Measurements from ENCODE around the gene AP4M1. TPM values are rescaled to one million over a fixed set of nuclear protein-coding genes. Genes with fewer than 3 reads are reported as not detected.
"Not testable (repeated sequence)": the region's sequence is repeated elsewhere in the genome, so short reads cannot be mapped to it uniquely, and the experiment has no call there.

Gene AP4M1
- total RNA-seq, 1 experiment from 2014 or later, result 29.6 TPM

DNA sequence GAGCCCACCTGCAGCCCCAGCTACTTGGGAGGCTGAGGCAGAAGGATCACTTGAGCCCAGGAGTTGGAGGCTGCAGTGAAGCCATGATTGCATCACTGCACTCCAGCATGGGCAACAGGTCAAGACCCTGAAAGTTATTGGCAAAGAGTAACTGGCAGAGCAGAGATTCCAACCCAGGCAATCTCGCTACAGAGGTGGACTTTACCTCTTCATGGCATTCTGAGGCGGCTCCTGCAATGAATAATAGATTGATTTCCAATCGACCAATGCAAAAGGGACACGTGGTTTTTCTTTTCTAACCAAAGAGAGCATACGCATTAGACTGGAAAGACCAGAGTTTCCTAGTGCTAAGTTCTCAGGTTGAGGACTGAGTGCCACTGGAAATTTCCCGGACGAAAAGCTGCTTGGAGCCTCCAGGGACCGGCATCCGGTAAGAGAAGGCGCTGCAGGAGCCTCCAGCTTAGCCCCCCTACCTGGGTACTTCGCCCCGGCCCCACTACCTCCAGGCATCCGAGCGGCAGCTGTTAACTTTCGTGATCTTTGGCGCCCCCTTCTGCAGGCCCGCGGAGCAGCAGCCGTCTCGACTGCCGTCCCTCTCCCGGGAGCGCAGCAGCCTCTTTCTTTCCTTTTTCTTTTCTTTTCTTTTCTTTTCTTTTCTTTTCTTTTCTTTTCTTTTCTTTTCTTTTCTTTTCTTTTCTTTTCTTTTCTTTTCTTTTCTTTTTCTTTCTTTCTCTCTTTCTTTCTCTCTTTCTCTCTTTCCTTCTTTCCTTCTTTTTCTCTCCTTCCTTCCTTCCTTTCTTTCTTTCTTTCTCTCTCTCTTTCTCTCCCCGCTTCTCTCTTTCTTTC, 29.4 kb downstream of the AP4M1 start:
- no peak for DNase-seq (ENCODE audit: low spot score)

DNA sequence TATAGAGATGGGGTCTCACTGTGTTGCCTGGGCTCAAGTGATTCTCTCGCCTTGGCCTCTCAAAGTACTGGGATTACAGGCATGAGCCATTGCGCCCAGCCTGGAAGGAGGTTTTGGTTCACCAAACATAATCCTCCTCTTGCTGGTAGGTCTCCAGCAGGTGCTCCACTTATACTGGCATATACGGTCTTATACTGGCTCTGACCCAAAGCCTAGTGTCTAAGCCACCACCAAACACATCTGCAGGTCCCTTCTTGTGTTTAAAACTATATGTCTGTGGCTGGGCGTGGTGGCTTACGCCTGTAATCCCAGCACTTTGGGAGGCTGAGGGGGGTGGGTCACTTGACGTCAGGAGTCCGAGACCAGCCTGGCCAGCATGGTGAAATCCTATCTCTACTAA, 30.7 kb downstream of the AP4M1 start:
- DNase-seq (ENCODE audit: low spot score), result no peak

DNA sequence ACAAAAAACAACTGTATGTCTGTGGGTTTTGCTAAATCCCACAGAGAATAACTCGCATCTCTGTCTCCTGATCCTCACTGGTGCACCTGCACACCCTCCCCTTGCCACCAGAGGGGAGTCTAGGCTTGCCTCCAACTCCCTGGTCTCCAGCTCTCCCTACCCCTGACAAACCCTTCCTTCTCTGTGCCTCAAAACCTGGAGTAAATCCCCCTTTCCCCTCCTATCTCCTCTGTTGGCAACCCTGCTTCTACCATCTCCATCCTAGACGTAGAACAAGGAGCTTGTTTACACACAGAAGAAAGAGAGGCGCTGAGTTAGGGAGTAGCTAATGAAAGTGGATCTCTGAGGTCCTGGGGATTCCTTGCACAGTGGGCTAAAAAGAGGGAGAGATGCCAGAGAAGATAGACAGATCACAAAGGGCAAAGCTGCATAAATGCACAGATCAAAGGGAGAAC, 31.3 kb downstream of the AP4M1 start:
- peak; percentile 67 for DNase-seq (ENCODE audit: low spot score)

DNA sequence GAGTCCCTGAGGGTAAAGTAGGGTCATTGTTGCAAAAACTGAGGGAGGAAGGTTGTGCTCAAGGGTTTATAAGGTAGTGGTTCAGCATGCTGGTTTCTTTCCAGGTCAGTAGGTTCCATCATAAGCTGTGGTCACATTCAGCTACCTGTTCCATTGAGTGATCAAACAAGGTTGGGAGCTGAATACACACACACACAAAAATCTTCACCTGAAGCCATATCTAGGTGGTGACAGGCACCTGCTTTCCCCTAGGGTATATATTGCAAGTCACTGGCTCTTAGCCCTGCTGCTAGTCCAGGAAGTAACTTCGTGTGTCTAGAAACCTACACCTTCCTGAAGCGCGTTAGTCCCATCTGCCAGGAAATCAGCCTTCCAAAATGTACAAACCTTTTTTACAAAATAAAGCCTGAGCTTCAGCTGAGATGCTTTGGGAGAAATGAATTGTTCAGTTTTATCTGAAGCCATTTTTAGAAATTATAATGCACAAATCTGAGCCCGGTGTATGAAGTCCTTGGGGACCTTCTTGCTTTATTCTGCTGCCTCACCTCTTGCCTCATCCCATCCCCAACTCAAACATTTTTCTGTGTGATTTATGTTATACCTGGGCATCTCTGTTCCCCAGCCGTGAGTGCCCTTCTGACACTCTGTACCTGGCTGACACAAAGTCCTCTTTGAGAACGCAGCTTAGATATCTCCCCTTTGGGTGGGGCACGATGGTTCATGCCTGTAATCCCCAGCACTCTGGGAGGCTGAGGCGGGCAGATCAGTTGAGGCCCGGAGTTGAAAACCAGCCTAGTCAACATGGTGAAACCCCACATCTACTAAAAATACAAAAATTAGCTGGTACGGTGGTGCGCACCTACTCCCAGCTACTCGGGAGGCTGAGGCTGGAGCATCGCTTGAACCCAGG, 36.7 kb downstream of the AP4M1 start:
- DNase-seq (ENCODE audit: low spot score), result no peak

DNA sequence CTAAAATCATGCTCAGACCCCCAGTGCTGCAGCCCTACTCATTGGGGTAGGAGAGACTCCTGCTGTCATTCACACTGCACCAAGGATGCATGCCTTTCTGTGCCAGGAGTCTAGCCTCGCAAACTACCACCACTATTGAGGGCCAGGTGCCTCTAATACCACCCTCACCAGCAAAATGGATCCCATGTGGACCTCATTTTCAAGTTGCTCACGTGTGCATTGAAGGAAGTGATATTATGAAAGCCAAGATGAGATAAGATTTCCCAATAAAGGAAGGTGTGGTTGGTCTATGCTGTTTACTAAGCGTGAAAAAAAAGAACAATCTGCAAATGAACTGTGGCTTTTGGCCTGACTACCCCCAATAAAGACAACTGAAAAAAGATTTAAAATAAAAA, 40.1 kb downstream of the AP4M1 start:
- no peak for DNase-seq (ENCODE audit: low spot score)

DNA sequence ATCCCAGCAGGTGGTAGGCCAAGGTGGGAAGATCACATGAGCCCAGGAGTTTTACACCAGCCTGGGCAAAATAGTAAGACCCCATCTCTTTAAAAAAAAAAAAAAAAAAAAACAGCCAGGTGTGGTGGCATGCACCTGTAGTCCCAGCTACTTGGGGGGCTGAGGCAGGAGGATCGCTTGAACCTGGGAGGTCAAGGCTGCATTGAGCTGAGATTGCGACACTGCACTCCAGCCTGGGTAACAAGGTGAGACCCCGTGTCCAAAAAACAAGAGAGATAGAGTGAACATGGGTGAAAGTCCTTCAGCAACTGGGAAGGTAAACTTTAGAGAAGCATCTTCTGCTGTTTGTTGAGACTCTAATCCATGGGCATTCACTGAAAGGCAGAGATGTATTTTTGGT, 41.0 kb downstream of the AP4M1 start:
- no peak for DNase-seq (ENCODE audit: low spot score)

DNA sequence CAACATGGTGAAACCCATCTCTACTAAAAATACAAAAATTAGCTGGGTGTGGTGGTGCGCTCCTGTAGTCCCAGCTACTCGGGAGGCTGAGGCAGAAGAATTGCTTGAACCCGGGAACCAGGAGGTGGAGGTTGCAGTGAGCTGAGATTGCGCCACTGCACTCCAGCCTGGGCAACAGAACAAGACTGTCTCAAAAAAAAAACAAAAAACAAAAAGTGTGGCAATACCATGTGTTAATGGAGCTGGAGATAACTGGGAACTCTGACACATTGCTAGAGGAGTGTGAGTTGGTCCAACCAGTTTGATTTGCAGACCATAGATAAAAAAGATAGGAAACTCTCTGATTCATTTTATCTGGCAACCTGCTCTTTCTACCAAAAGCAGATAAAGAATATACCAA, 44.9 kb downstream of the AP4M1 start:
- DNase-seq (ENCODE audit: low spot score), result not testable (repeated sequence)

DNA sequence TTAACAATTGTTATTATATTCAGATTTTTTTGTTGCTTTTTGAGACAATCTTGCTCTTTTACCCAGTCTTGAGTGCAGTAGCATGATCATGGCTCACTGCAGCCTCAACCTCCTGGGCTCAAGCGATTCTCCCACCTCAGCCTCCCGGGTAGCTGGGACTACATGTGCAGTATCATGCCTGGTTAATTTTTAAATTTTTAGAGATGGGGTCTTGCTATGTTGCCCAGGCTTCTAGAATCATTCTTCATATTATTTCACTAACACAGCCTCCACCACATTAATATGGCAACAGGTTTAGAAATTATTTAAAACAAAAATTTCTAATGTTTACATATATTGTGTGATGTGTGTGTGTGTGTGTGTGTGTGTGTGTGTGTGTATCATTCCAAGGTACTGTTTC, 45.8 kb downstream of the AP4M1 start:
- no peak for DNase-seq (ENCODE audit: low spot score)

DNA sequence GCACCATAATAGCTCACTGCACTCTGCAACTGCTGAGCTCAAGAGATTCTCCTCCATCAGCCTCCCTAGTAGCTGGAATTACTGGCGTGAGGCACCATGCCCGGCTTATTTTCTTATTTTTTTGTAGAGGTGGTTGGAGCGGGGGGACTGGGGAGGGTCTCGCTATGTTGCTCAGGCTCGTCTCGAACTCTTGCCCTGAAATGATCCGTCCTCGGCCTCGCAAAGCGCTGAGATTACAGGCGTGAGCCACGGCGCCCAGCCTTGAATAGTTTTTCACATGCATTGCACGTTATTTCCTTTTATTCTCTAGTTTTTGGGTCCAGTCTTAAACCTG, 46.7 kb downstream of the AP4M1 start:
- DNase-seq (ENCODE audit: low spot score), result no peak

DNA sequence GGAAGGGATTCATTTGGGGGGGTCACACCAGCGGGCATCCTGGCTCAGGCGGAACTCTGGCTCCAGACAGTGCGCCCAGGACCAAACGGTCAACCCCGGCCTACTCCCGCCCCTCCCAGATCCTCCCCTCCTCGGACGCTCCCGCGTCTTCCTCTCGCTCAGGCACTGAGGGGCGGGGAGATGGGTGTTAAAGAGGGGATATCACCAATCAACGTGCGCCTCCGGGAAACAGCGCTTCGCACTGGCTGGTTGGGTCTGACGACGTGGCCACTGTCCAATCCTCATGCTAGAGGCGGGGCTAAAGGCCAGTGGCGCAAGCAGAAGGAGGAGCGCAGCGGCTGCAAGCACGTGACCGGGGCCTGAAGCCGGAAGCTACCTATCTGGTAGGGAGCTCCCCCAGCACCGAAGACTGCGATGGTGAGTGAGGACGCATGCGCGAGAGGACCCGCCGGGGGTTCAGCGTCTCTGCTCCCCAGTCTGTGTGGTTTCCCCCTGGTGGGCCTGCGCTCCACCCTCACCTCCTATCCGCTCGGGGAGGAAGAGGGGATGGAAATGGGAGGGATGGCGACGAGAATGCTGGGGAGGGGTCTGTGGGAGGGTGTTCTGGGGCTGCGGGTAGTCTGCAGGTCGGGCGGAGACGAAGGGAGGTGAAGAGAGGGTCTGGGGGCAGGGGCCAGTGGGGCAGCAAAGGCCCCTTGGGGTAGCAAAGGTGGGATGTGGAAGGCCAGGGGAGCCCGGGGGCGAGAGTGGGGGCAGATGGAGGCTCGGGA, 47.3 kb downstream of the AP4M1 start, which contains the start of gene LAMTOR4:
Gene LAMTOR4 (plus strand): TSS at position 360 of the 770 bp plus-strand sequence. CDS start 55 bp downstream, at position 415.
- DNase-seq (ENCODE audit: low spot score), result peak; percentile 100

DNA sequence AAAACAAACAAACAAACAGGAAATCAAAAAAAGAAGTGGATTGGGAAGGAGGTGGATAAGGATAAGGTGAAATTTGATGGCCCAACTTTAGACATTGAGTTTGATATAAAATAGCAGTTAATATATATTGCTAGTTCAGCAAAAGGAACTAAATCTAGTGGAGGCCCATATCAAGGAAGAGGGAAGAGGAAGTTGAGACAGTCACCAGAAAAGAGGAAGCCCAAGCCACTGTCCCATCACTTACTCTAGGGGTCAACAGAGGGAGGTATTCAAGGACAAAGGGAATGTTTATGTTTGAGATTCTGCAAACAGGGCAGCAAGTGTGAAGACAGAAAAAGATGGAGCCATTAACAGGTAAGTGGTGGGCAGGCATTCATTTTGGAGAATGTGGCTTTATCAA, 51.0 kb downstream of the AP4M1 start:
- DNase-seq (ENCODE audit: low spot score), result no peak

DNA sequence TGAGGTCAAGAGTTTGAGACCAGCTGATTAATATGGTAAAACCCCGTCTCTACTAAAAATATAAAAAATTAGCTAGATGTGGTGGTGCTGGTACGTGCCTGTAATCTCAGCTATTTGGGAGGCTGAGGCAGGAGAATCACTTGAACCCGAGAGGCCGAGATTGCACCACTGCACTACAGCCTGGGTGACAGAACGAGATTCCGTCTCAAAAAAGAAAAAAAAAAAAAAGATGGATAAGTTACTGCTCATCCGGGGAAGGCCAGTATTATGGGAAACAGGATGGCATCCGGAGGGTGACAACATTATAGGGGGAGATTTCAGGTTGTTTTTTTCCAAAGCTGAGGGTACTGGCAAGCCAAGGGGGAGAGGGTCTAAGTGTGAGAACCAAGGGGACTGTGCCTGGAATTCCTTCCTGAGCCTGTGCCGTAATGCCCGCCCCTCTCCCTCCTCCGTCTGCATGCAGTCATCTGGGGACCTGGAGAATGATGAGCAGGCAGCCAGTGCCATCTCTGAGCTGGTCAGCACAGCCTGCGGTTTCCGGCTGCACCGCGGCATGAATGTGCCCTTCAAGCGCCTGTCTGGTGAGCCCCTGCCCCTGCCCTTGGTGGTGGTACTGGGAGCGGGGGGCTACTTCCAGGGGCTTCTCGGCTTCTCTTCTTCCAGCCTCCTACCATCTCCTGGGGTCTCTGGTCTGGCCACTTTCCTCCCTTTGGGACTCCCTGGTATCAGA, 51.7 kb downstream of the AP4M1 start:
- DNase-seq (ENCODE audit: low spot score), result no peak

DNA sequence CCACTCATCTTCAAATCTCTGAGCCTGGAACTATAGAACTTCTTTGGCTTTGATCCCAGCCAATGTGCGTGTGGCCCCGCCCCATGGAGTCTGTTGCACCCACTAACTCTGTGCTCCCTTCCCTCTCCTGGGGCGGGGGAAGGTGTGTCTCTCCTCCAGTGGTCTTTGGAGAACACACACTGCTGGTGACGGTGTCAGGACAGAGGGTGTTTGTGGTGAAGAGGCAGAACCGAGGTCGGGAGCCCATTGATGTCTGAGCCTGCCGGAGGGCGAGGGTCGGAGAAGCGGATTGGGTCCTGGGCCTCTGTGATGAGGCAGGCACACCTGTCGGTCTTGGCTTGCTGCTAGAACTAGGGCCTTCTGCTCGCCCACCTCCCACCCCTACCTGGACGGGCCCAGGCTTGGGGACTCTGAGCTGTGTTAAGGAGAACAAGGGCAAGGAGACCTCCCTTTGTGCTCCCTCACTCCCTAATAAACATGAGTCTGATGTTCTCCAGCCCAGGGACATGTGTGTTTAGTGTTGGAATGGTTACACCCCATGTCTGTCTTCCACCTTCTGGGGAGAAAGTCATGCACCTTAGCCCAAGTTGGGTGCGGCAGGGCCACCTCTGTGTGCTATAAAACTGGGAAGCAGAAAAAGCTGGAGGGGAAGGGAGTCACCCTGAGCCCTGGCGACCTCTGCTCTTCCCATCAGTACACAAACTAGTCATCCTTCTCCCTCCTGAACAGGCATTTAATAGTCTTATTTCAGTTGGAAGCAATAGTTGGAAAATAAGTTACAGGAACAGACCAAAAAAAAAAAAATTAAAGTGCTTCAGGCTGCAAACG, 52.5 kb downstream of the AP4M1 start:
- DNase-seq (ENCODE audit: low spot score), result no peak

DNA sequence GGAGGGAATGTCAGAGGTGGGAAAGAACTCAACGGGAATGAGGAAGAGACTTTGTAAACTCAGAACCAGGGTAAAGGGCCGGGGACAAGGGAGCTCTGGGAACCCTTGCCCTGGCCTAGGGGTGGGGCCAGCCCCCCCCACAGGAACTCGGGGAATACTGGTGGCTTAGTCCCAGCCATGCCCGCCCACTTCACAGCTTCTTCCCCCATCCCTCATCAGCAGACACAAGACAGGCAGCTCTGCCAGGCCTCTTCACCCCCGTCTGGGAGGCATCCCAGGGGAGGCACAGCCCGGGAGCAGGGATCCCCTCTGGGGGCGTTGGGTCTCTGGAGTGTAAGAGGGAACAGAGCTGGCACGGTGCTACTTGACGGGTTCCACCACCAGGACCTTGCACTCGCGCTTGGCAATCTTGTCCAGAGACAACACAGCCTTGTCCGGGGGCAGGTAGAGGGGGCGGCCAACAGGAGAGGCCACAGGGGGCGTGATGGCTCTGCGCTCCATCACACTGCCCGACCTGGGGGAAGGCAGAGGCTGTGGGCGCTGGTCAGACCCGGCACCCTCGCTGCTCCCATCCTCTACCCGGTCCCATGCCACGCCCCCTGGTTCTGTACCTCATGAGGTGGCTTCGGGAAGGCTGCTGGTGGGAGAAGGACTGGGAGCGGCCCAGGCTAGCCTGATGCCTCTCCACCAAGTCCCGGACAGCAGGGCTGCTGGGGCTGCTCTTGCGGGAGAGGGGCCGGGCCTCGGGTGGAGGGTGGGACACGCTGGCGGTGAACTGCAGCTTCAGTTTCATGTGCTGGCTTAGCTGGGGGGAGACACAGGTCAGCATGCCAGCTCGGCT, 53.4 kb downstream of the AP4M1 start:
- no peak for DNase-seq (ENCODE audit: low spot score)

DNA sequence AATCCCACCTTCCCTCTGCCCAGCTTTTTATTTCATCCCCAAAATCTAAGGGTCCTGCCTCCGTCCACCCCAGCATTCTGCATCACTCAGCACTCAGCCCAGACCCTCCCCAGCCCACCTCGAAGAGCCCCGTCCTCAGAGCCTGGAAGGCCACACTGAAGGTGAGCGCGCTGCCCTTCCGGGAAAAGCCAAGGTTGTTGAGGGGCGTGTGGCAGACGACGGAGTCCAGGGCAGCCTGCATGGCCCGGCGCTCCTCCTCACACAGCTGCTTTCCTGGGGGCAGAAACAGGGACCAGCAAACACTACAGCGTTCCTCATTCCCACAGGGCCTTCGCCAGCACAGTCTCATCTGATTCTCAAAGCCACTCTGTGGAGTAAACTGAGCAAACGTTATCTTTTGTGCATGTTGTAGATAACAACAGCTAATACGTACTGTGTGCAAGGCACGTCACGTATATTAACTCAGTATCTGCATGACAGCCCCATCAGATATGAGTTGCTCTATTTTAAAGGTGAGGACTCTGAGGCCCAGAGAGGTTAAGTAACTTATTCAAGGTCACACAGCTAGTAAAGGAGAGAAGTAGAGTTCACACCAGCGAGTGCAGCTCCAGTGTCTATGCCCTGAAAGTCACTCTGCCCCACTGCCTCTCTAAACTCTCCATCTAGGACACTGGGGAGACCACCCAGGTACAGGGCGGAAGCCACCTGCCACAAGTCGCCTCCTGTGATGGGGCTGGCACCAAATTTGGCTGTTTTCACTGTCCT, 54.3 kb downstream of the AP4M1 start:
- no peak for DNase-seq (ENCODE audit: low spot score)

DNA sequence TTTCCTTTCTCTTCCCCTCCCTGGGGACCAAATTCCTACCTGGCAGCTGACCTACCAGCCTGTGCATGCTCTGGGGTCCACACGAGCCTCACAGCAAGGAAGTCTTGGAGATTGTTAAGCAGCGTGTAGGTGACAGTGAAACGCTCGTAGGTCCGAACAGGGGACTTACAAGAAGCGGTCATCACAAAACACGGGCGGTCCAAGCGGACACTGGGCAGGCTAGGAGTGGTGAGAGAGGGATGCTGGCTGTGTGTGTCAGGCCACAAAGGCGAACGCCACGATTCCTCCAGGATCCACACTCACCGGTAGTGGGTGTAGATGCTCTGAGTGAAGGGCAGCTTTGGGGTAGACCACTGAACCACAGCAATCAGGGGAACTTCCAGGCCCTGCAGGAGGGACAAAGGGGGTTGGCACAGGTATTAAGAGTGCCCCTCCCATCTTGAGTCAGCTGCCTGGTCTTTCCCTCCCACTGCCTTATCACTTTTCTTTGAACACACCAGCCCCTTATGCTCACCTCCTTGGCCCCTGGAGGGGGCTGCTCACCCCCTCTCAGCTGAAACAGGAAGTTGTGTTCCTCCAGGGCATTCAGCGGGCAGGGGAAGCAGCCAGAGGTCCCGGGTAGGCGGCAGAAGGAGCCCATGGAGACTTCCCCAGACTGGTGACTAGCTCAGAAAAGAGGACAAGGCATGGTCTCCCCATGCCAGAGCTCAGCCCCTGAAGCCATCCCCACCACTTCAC, 55.1 kb downstream of the AP4M1 start:
- DNase-seq (ENCODE audit: low spot score), result no peak

DNA sequence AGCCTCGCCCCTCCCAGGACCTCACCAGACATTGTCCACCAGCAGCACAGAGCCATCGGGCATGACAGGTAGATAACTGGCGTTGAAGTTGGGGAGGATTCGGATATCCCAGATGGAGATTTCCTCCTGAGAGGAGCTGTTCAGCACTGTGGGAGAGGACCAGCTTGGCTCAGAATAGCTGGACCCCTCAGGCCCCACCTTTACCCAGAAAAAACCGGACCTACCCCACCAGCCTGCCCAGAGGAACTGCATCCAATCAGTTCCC, 55.6 kb downstream of the AP4M1 start:
- no peak for DNase-seq (ENCODE audit: low spot score)

Measured in H4 (cell line).